ENCODE data around the gene RTRAF. TPM values are rescaled to one million over a fixed set of nuclear protein-coding genes. Genes with fewer than 3 reads are reported as not detected.

Gene RTRAF
- total RNA-seq, 4 donors from 2014 or later = 20.2 to 58.7 (median 51.9) TPM

DNA sequence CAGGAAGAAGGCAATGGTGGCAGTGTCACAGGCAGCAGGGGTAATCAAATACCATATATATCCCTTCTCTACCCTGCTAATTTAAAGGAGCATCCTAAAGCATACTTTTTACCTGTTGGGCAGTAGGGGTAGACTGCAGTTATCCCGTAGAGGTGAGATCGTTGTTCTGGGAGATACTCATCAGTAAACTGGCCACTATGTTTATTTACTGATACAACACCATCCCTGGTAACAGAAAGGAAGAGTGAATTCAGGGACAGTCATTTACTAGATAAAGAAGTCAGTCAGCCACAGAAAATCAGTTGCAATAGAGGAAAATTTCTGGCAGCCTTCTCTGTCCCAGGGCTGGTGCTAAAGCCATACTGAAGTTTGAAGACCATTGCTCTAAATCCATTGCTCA, 16.3 kb downstream of the RTRAF start:
- Histone ChIP-seq H3K27me3 (no peaks in the 10 kb centered on the region), H3K4me1 (peaks cover 0 to 15% (median 3%) of the 10 kb centered on the region in 3 donors), H3K27ac (no peak overlapping the region), H3K36me3 (peaks cover 7 to 100% (median 12%) of the 10 kb centered on the region in 3 donors), H3K9me3 (no peaks in the 10 kb centered on the region), H3K4me3 (no peak overlapping the region)
- TF ChIP-seq, protein P1, sequence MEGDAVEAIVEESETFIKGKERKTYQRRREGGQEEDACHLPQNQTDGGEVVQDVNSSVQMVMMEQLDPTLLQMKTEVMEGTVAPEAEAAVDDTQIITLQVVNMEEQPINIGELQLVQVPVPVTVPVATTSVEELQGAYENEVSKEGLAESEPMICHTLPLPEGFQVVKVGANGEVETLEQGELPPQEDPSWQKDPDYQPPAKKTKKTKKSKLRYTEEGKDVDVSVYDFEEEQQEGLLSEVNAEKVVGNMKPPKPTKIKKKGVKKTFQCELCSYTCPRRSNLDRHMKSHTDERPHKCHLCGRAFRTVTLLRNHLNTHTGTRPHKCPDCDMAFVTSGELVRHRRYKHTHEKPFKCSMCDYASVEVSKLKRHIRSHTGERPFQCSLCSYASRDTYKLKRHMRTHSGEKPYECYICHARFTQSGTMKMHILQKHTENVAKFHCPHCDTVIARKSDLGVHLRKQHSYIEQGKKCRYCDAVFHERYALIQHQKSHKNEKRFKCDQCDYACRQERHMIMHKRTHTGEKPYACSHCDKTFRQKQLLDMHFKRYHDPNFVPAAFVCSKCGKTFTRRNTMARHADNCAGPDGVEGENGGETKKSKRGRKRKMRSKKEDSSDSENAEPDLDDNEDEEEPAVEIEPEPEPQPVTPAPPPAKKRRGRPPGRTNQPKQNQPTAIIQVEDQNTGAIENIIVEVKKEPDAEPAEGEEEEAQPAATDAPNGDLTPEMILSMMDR (IDR thresholded peaks at IDR 0.05) = no peak
- TF ChIP-seq POLR2A (IDR thresholded peaks at IDR 0.05) = no peak
- intact Hi-C loops (cut with DNase I) = no loop called here
- 69 to 78% methylated on average over 2 of the region's 2 CpGs for WGBS, 2 donors
- no peak for DNase-seq

DNA sequence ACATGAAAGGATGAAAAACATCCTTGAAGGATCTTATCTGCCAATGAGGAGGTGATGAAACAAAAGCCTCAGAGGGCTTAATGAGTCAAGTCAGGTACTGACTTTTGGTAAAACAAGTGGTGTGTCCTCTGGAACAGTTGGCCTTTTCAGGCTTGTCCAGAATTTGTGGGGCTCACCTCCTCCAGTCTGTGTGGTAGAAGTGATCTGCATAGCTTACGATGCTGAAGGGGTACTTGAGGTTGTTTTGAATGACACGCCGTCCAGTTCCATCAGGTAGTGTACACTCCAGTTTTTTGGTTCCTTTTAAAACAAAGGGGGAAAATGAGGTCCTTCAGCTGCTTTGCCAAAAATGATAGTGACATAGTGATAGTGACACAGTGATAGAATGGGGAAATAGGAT, 17.0 kb downstream of the RTRAF start:
- WGBS, 2 donors = 100% methylated on average over 1 to 3 of the region's 3 CpGs
- intact Hi-C loops (cut with DNase I) = no loop called here

DNA sequence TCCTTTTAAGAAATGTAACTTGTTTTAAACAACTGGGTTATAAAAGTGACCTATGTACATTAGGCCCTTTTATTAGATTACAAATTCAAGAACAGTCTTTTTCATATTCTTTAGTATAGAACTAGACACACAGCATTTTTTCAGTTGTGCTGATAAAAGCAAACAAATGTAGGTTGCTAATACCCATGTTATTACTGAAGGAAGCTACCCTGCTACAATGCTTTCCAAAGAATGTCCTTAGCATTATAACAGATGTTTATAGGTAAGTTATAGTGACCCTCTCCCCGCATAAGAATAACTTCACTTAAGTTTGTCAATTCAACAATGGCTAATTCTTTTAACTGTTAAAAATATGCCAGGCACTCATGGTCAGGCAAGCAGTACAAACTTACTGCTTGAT, 17.9 kb downstream of the RTRAF start:
- H3K4me1 ChIP-seq = peaks cover 0 to 17% (median 3%) of the 10 kb centered on the region in 3 donors
- no peaks in the 10 kb centered on the region for H3K9me3 ChIP-seq
- intact Hi-C loops (cut with DNase I) = no loop called here
- WGBS, 2 donors = 33 to 100% methylated on average over 1 of the region's 1 CpG
- peaks cover 12 to 99% (median 19%) of the 10 kb centered on the region in 3 donors for H3K36me3 ChIP-seq
- DNase-seq = no peak
- H3K27ac ChIP-seq = no peak overlapping the region
- H3K4me3 ChIP-seq = no peak overlapping the region
- no peaks in the 10 kb centered on the region for H3K27me3 ChIP-seq
- TF ChIP-seq, protein P1 (IDR thresholded peaks at IDR 0.05) = no peak
- TF ChIP-seq POLR2A (IDR thresholded peaks at IDR 0.05) = no peak

More for the DNA sequence above, 17.0 kb downstream of the RTRAF start:
- Histone ChIP-seq H3K27ac (no peak overlapping the region), H3K4me1 (peaks cover 0 to 15% (median 3%) of the 10 kb centered on the region in 3 donors), H3K9me3 (no peaks in the 10 kb centered on the region), H3K27me3 (no peaks in the 10 kb centered on the region), H3K36me3 (peaks cover 12 to 100% (median 19%) of the 10 kb centered on the region in 3 donors), H3K4me3 (no peak overlapping the region)
- DNase-seq = no peak
- TF ChIP-seq POLR2A (IDR thresholded peaks at IDR 0.05) = no peak
- TF ChIP-seq, protein P1 (IDR thresholded peaks at IDR 0.05) = no peak

DNA sequence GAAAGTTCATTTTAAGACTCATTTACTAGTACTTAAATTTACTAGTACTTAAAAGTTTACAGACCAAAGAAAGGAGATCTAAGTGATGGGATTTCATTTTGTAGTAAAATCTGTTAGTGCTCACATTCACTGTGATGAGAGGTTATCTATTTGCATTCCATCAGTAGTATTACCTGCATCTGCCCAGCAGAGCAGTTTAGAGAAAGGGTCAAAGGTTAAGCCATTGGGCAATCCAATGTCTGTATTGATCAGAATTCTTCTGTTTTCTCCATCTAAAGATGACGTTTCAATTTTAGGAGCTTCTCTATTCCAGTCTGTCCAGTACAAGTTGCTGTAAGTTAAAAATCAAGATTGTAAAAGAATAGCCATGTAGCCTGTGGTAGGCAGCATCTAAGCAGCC, 18.3 kb downstream of the RTRAF start:
- H3K27me3 ChIP-seq = no peaks in the 10 kb centered on the region
- intact Hi-C loops (cut with DNase I) = no loop called here
- H3K9me3 ChIP-seq = no peaks in the 10 kb centered on the region
- H3K4me3 ChIP-seq = no peak overlapping the region
- no peak overlapping the region for H3K27ac ChIP-seq
- TF ChIP-seq, protein P1 (IDR thresholded peaks at IDR 0.05) = no peak
- no peak for TF ChIP-seq POLR2A (IDR thresholded peaks at IDR 0.05)
- H3K4me1 ChIP-seq = peaks cover 0 to 18% (median 3%) of the 10 kb centered on the region in 3 donors
- DNase-seq = no peak
- peaks cover 12 to 95% (median 15%) of the 10 kb centered on the region in 3 donors for H3K36me3 ChIP-seq
- 75 to 92% methylated on average over 1 of the region's 1 CpG for WGBS, 2 donors

DNA sequence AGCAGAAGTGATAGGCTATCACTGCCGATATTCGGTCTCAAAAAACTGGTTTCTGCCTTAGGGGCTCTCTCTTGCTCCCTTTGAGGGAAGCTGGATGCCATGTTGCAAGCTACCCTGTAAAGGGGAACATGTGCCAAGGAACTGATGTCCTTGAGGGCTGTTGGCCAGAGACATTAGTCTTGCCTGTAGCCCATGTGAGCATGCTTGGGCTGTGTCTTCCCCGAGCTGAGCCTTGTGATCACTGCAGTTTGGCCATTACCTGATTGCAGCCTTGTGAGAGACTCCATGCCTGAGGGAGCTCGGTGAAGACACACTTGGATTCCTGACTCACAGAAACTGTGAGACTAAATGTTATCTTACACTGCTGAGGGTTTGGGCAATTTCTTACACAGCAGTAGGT, 18.8 kb downstream of the RTRAF start:
- H3K27me3 ChIP-seq = no peaks in the 10 kb centered on the region
- WGBS, 2 donors = 92 to 100% methylated on average over 4 of the region's 4 CpGs
- DNase-seq = no peak
- H3K4me1 ChIP-seq = peaks cover 0 to 16% (median under 1%) of the 10 kb centered on the region in 3 donors
- H3K9me3 ChIP-seq = no peaks in the 10 kb centered on the region
- H3K27ac ChIP-seq = no peak overlapping the region
- intact Hi-C loops (cut with DNase I) = no loop called here
- no peak overlapping the region for H3K4me3 ChIP-seq
- no peak for TF ChIP-seq POLR2A (IDR thresholded peaks at IDR 0.05)
- TF ChIP-seq, protein P1 (IDR thresholded peaks at IDR 0.05) = no peak
- peaks cover 12 to 90% (median 15%) of the 10 kb centered on the region in 3 donors for H3K36me3 ChIP-seq

Data from esophagus squamous epithelium (tissue), 5 donors.